Right lobe of liver (tissue), 4 donors: ENCODE measurements around the gene FMNL1.

Experiments
- CTCF ChIP-seq, 4 donors: fragments of 200-600 bp in 3 of 4; fragments of 450-650 bp in 1 of 4; IDR thresholded peaks; one replicate each; pipeline versions ENCODE4 v1.5.1 to v1.8.0; 2016 to 2022; ENCODE audit warnings: antibody characterized with exemption in 4 of 4, mild to moderate bottlenecking in 2 of 4
- POLR2A ChIP-seq: fragments of 450-650 bp; IDR thresholded peaks from one replicate; pipeline ENCODE4 v1.6.1; 2017; ENCODE audit warnings: antibody characterized with exemption, mild to moderate bottlenecking
- donor health status: DM: no; HTN: no; CAD: no.
- donor health status: DM: no; HTN: no; CAD: no.
- donor health status: DM: no; HTN: yes; CAD: no.

GRCh38 chr17:45253879-45254278 is 32.2 kb downstream of the FMNL1 start:
- TF ChIP-seq CTCF (IDR thresholded peaks at IDR 0.05) = no peak
- TF ChIP-seq POLR2A = no peak
